Calu3 (cell line): ENCODE results near the gene CD81. TPM values are rescaled to one million over a fixed set of nuclear protein-coding genes. Genes with fewer than 3 reads are reported as not detected.

Experiments used
- BruUV-seq: library from RNA; stranded (reverse); fragments of 400-500 nt; replicated peaks from 2 replicates; lab custom pipeline; 2021; lab: Mats Ljungman, UMichigan
- CTCF ChIA-PET: fragments of 300-600 bp; sonication (Branson Sonifier 250); formaldehyde crosslinking; loops from one replicate; lab custom pipeline; 2022; ENCODE audit warnings: antibody characterized with exemption; lab: Charles Lee
- DNase-seq: peaks from one replicate; pipeline ENCODE4 v3.0.0; 2022
- H3K27ac Mint-ChIP-seq: one replicate; pipeline ENCODE4 v1.8.0; 2022; ENCODE audit warnings: mixed read lengths; ENCODE audit not compliant: unreplicated experiment
- H3K27me3 Mint-ChIP-seq: one replicate; pipeline ENCODE4 v1.8.0; 2022; ENCODE audit warnings: mixed read lengths; ENCODE audit not compliant: unreplicated experiment
- H3K36me3 Mint-ChIP-seq: one replicate; pipeline ENCODE4 v1.8.0; 2022; ENCODE audit warnings: mild to moderate bottlenecking, moderate library complexity, mixed read lengths; ENCODE audit not compliant: insufficient read depth, unreplicated experiment
- H3K4me1 Mint-ChIP-seq: one replicate; pipeline ENCODE4 v1.8.0; 2022; ENCODE audit warnings: mild to moderate bottlenecking, low read depth, mixed read lengths; ENCODE audit not compliant: unreplicated experiment
- H3K4me3 Mint-ChIP-seq: one replicate; pipeline ENCODE4 v1.8.0; 2022; ENCODE audit warnings: mild to moderate bottlenecking, low read depth, moderate library complexity, mixed read lengths; ENCODE audit not compliant: unreplicated experiment
- H3K9me3 Mint-ChIP-seq: one replicate; pipeline ENCODE4 v1.8.0; 2022; ENCODE audit warnings: low read depth, mixed read lengths; ENCODE audit not compliant: unreplicated experiment
- CTCF ChIP-seq: fragments of 200-600 bp; IDR thresholded peaks from one replicate; pipeline ENCODE4 v1.8.0; 2022; ENCODE audit warnings: antibody characterized with exemption; ENCODE audit not compliant: unreplicated experiment
- intact Hi-C: fragments of 100-400 bp; cut with micrococcal nuclease; formaldehyde crosslinking; loops from one replicate; pipeline ENCODE4 v1.10.0; 2022; ENCODE audit not compliant: unreplicated experiment
- total RNA-seq: library from RNA; stranded (reverse); gene quantifications from 2 replicates; pipeline ENCODE4 v1.2.3, GENCODE V29; 2022

Gene CD81
- total RNA-seq, 1 experiment from 2014 or later: 283 TPM

DNA sequence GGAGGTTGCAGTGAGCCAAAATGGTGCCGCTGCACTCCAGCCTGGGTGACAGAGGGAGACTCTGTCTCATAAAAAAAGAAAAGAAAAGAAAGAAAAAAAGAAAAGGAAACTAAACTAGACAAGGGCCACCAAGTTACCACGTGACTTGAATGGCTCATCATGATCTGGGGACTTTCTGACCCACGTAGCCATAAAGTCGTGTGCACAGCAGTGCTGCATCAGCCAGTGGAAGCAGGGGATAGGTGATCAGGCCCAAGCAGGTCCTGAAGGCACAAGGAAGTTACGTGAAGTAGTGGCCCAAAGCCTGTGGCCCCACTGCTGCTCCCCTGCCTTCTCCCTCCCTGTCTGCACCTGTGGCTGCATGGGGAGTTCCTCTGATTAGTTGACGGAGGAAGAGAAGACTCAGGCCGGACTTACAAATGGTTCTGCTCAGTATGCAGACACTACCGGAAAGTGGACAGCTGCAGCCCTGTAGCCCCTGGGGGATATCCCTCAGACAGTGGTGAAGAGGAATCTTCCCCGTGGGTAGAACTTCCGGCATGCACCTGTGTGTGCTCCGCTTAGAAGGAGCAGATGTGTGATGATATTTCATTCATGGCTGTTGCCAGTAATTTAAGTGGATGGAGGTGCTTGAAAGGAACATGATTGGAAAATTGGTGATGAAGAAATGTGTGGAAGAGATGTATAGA, 18.2 kb upstream of the CD81 start:
- intact Hi-C loops: no loop called here
- no TSS peak for BruUV-seq
- TF ChIP-seq CTCF: no peak
- DNase-seq: no peak
- H3K27me3 Mint-ChIP-seq: peaks cover 68% of the 10 kb centered on the region
- H3K9me3 Mint-ChIP-seq: no peaks in the 10 kb centered on the region
- no peak overlapping the region for H3K4me3 Mint-ChIP-seq
- no peaks in the 10 kb centered on the region for H3K36me3 Mint-ChIP-seq
- H3K27ac Mint-ChIP-seq: no peak overlapping the region
- H3K4me1 Mint-ChIP-seq: no peaks in the 10 kb centered on the region
- CTCF ChIA-PET: no interaction called here

GRCh38 chr11:2359557-2359956, 17.6 kb upstream of the CD81 start:
- H3K4me1 Mint-ChIP-seq: no peaks in the 10 kb centered on the region
- intact Hi-C loops: no loop called here
- DNase-seq: no peak
- H3K27ac Mint-ChIP-seq: no peak overlapping the region
- CTCF ChIA-PET: no interaction called here
- H3K9me3 Mint-ChIP-seq: no peaks in the 10 kb centered on the region
- H3K4me3 Mint-ChIP-seq: no peak overlapping the region
- TF ChIP-seq CTCF: no peak
- H3K27me3 Mint-ChIP-seq: peaks cover 67% of the 10 kb centered on the region
- no TSS peak for BruUV-seq
- no peaks in the 10 kb centered on the region for H3K36me3 Mint-ChIP-seq

DNA sequence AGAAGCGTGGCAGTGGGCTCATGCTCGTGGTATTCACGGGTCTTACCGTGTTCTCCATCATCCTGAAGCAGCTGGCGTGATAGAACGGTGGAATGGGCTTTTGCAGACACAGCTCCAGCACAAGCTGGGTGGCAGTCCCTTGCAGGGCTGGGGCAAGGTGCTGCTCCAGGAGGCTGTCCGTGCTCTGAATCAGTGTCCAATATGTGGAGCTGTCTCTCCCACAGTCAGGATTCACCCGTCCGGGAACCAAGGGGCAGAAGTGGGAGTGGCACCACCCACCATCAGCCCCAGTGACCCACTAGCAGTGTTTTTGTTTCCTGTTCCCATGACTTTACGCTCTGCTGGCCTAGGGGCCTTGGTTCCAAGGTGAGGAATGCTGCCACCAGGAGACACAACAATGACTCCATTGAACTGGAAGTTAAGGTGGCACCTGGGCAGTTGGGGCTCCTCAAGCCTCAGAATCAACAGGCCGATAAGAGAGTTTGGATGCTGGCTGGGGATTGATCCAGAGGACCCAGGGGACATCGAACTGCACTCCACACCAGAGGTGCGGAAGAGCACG, 16.9 kb upstream of the CD81 start:
- intact Hi-C loops: no loop called here
- Mint-ChIP-seq H3K4me1 (no peaks in the 10 kb centered on the region), H3K9me3 (no peaks in the 10 kb centered on the region), H3K36me3 (no peaks in the 10 kb centered on the region), H3K4me3 (no peak overlapping the region), H3K27me3 (peaks cover 66% of the 10 kb centered on the region), H3K27ac (no peak overlapping the region)
- CTCF ChIA-PET: no interaction called here
- TF ChIP-seq CTCF: no peak
- DNase-seq: no peak
- BruUV-seq: no TSS peak

GRCh38 chr11:2361565-2361964, 15.5 kb upstream of the CD81 start:
- Mint-ChIP-seq H3K4me3 (no peak overlapping the region), H3K36me3 (no peaks in the 10 kb centered on the region)

More at GRCh38 chr11:2361565-2361964, 15.5 kb upstream of the CD81 start:
- no peaks in the 10 kb centered on the region for H3K9me3 Mint-ChIP-seq
- intact Hi-C loops: no loop called here
- no peak for DNase-seq
- CTCF ChIA-PET: no interaction called here
- peaks cover 66% of the 10 kb centered on the region for H3K27me3 Mint-ChIP-seq
- H3K27ac Mint-ChIP-seq: no peak overlapping the region
- TF ChIP-seq CTCF: no peak
- BruUV-seq: no TSS peak
- no peaks in the 10 kb centered on the region for H3K4me1 Mint-ChIP-seq
